ENCODE results near the gene SV2A.
A peak's percentile ranks its signal among the peaks of the same experiment; 100 is the strongest.
"Not testable (repeated sequence)": the region's sequence is repeated elsewhere in the genome, so short reads cannot be mapped to it uniquely, and the experiment has no call there.

The SV2A gene

DNA sequence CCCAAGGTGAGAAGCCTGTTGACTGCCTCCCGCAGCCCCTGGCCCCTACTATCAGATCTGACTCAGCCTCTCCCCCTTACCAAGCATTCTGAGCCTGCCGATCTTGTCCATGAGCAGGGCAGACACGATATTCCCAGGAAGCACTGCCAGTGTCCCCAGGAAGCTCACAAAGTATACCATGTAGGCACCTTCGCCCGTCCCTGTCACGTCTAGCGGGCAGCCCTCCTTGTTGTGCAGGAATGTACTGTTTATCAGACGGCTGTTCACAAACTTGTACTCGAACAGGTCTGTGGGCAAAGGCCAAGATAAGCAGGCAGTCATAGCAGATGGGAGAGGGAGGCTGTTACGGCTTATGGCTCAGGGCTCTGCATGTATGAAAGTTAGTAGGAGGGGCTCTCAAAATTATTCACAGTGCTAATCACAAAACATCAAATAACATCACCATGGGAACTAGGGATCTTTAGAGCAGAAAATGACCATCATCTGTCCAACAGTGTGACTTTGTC, 11.0 kb downstream of the SV2A start:
- H3K36me3 ChIP-seq (ENCODE audit: control insufficient read depth, insufficient read depth, low read length, severe bottlenecking): peaks cover 48% of the 10 kb centered on the region
- H3K9ac ChIP-seq (ENCODE audit: low read length): no peak overlapping the region
- no peak overlapping the region for H3K4me3 ChIP-seq (ENCODE audit: low read length)
- no peaks in the 10 kb centered on the region for H3K4me1 ChIP-seq (ENCODE audit: control insufficient read depth, insufficient read depth, low read length)
- DNase-seq (ENCODE audit: low read depth): no peak
- H3K9me3 ChIP-seq (ENCODE audit: control insufficient read depth, low read length): no peaks in the 10 kb centered on the region
- no peaks in the 10 kb centered on the region for H3K27me3 ChIP-seq (replicated peaks; ENCODE audit: control insufficient read depth, insufficient read depth, low read length)

- Histone ChIP-seq H3K4me3 (ENCODE audit: low read length) (no peak overlapping the region), H3K9ac (ENCODE audit: low read length) (no peak overlapping the region), H3K9me3 (ENCODE audit: control insufficient read depth, low read length) (no peaks in the 10 kb centered on the region), H3K4me1 (ENCODE audit: control insufficient read depth, insufficient read depth, low read length) (peaks cover 8% of the 10 kb centered on the region), H3K27me3 (replicated peaks; ENCODE audit: control insufficient read depth, insufficient read depth, low read length) (no peaks in the 10 kb centered on the region), H3K36me3 (ENCODE audit: control insufficient read depth, insufficient read depth, low read length, severe bottlenecking) (peaks cover 33% of the 10 kb centered on the region)
- DNase-seq (ENCODE audit: low read depth): no peak
Observed at GRCh38 chr1:149903836-149904491, 13.7 kb downstream of the SV2A start.

DNA sequence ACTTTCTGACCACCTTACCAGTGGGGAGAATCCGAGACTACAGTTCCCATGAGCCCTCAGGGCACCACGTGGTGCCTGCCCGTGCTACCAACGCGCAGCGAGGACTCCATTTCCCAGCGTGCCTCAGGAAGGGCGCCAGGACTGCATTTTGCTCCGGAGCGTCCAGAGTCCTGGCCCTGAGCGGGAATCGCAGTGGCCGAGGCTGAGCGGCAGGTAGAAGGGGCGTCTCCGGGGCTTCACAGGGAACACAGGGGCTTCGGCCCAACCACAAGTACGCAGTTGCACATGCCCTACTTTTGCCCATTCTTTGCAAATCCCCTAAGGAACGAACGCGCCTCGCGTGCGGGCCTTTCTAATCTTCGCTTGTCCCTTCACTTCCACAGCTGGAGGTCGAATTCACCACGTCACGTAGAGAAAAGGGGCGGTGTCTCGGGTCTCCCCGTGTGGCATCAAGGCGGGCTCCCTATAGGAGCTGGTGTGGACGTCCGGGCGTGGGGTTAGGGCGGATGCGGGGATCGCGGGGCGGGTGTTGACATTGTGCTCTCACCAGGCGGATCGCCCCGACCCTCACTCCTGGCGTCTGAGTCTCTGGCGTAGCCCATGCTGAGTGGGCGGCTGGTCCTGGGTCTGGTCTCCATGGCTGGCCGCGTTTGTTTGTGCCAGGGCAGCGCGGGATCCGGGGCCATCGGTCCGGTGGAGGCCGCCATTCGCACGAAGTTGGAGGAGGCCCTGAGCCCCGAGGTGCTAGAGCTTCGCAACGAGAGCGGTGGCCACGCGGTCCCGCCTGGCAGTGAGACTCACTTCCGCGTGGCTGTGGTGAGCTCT, 18.0 kb downstream of the SV2A start, which contains the start of gene BOLA1:
Gene BOLA1, plus strand, starts transcription at position 109 of the 825 bp plus-strand sequence. Its CDS starts 492 bp downstream, at position 601.
- DNase-seq (ENCODE audit: low read depth): peak; percentile 98
- peaks cover 8% of the 10 kb centered on the region for H3K4me1 ChIP-seq (ENCODE audit: control insufficient read depth, insufficient read depth, low read length)
- peaks cover 5% of the 10 kb centered on the region for H3K36me3 ChIP-seq (ENCODE audit: control insufficient read depth, insufficient read depth, low read length, severe bottlenecking)
- H3K4me3 ChIP-seq (ENCODE audit: low read length): peak within 1 kb of the TSS; percentile 86
- peak within 1 kb of the TSS; percentile 84 for H3K9ac ChIP-seq (ENCODE audit: low read length)
- no peaks in the 10 kb centered on the region for H3K27me3 ChIP-seq (replicated peaks; ENCODE audit: control insufficient read depth, insufficient read depth, low read length)
- H3K9me3 ChIP-seq (ENCODE audit: control insufficient read depth, low read length): no peaks in the 10 kb centered on the region

DNA sequence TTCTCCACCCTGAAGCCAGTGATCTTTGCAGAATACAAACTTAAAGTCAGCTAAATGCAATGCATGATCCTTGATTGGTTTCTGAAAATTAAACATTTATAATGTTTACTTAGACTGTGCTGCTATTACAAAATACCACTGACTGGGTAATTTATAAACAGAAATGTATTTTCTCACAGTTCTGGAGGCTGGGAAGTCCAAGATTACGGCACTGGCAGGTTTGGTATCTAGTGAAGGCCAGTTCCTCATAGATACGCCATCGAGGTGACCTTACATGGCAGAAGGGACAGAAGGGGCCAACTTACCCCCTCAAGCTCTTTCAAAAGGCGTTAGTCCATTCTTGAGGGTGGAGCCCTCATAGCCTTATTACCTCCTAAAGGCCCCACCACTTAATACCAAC, 21.1 kb downstream of the SV2A start:
- H3K9ac ChIP-seq (ENCODE audit: low read length): no peak overlapping the region
- no peak overlapping the region for H3K4me3 ChIP-seq (ENCODE audit: low read length)
- no peak for DNase-seq (ENCODE audit: low read depth)
- H3K36me3 ChIP-seq (ENCODE audit: control insufficient read depth, insufficient read depth, low read length, severe bottlenecking): no peaks in the 10 kb centered on the region
- H3K9me3 ChIP-seq (ENCODE audit: control insufficient read depth, low read length): no peaks in the 10 kb centered on the region
- peaks cover 8% of the 10 kb centered on the region for H3K4me1 ChIP-seq (ENCODE audit: control insufficient read depth, insufficient read depth, low read length)
- no peaks in the 10 kb centered on the region for H3K27me3 ChIP-seq (replicated peaks; ENCODE audit: control insufficient read depth, insufficient read depth, low read length)

GRCh38 chr1:149888999-149889289, 28.7 kb downstream of the SV2A start:
- H3K36me3 ChIP-seq (ENCODE audit: control insufficient read depth, insufficient read depth, low read length, severe bottlenecking): no peaks in the 10 kb centered on the region
- peak overlapping the region; percentile 84 for H3K9ac ChIP-seq (ENCODE audit: low read length)
- peak overlapping the region; percentile 95 for H3K4me3 ChIP-seq (ENCODE audit: low read length)
- peaks cover 20% of the 10 kb centered on the region for H3K4me1 ChIP-seq (ENCODE audit: control insufficient read depth, insufficient read depth, low read length)
- H3K27me3 ChIP-seq (replicated peaks; ENCODE audit: control insufficient read depth, insufficient read depth, low read length): no peaks in the 10 kb centered on the region
- H3K9me3 ChIP-seq (ENCODE audit: control insufficient read depth, low read length): no peaks in the 10 kb centered on the region
- peak; percentile 76 for DNase-seq (ENCODE audit: low read depth)

- peak; percentile 95 for DNase-seq (ENCODE audit: low read depth)
- Histone ChIP-seq H3K9ac (ENCODE audit: low read length) (peak overlapping the region; percentile 84), H3K36me3 (ENCODE audit: control insufficient read depth, insufficient read depth, low read length, severe bottlenecking) (no peaks in the 10 kb centered on the region), H3K27me3 (replicated peaks; ENCODE audit: control insufficient read depth, insufficient read depth, low read length) (no peaks in the 10 kb centered on the region), H3K4me1 (ENCODE audit: control insufficient read depth, insufficient read depth, low read length) (peaks cover 24% of the 10 kb centered on the region), H3K4me3 (ENCODE audit: low read length) (peak overlapping the region; percentile 95), H3K9me3 (ENCODE audit: control insufficient read depth, low read length) (no peaks in the 10 kb centered on the region)
Observed at GRCh38 chr1:149888247-149888998, 29.2 kb downstream of the SV2A start.

GRCh38 chr1:149887456-149888246, 30.0 kb downstream of the SV2A start:
- no peaks in the 10 kb centered on the region for H3K27me3 ChIP-seq (replicated peaks; ENCODE audit: control insufficient read depth, insufficient read depth, low read length)
- peak overlapping the region; percentile 95 for H3K4me3 ChIP-seq (ENCODE audit: low read length)
- H3K9ac ChIP-seq (ENCODE audit: low read length): peak overlapping the region; percentile 84
- no peaks in the 10 kb centered on the region for H3K9me3 ChIP-seq (ENCODE audit: control insufficient read depth, low read length)
- H3K4me1 ChIP-seq (ENCODE audit: control insufficient read depth, insufficient read depth, low read length): peaks cover 24% of the 10 kb centered on the region
- no peaks in the 10 kb centered on the region for H3K36me3 ChIP-seq (ENCODE audit: control insufficient read depth, insufficient read depth, low read length, severe bottlenecking)
- peak; percentile 98 for DNase-seq (ENCODE audit: low read depth)

DNA sequence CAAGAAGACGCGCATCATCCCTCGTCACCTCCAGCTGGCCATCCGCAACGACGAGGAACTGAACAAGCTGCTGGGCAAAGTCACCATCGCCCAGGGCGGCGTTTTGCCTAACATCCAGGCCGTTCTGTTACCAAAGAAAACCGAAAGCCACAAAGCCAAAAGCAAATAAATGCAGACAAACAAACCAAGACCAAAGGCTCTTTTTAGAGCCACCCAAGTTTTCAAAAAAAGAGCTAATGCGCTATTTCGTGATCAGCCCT, 30.5 kb downstream of the SV2A start:
- Histone ChIP-seq H3K4me1 (ENCODE audit: control insufficient read depth, insufficient read depth, low read length) (peaks cover 24% of the 10 kb centered on the region), H3K9ac (ENCODE audit: low read length) (peak overlapping the region; percentile 84), H3K4me3 (ENCODE audit: low read length) (peak overlapping the region; percentile 95)
- not testable (repeated sequence) for DNase-seq (ENCODE audit: low read depth); H3K27me3 ChIP-seq (replicated peaks; ENCODE audit: control insufficient read depth, insufficient read depth, low read length); H3K9me3 ChIP-seq (ENCODE audit: control insufficient read depth, low read length); H3K36me3 ChIP-seq (ENCODE audit: control insufficient read depth, insufficient read depth, low read length, severe bottlenecking)

GRCh38 chr1:149886396-149887195, 31.0 kb downstream of the SV2A start:
- Histone ChIP-seq H3K9me3 (ENCODE audit: control insufficient read depth, low read length) (no peaks in the 10 kb centered on the region), H3K4me3 (ENCODE audit: low read length) (peak overlapping the region; percentile 95)
- DNase-seq (ENCODE audit: low read depth): peak; percentile 98

DNA sequence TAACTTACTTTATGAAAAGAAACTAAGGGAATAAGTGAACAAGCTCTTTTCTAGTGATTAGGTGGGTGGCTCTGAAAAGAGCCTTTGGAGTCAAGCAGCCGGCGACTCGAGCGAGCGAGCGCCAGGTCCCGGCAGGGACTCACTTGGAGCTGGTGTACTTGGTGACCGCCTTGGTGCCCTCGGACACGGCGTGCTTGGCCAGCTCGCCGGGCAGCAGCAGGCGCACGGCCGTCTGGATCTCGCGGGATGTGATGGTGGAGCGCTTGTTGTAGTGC, 31.6 kb downstream of the SV2A start:
- not testable (repeated sequence) for H3K27me3 ChIP-seq (replicated peaks; ENCODE audit: control insufficient read depth, insufficient read depth, low read length); DNase-seq (ENCODE audit: low read depth); H3K36me3 ChIP-seq (ENCODE audit: control insufficient read depth, insufficient read depth, low read length, severe bottlenecking); H3K9me3 ChIP-seq (ENCODE audit: control insufficient read depth, low read length)
- Histone ChIP-seq H3K4me3 (ENCODE audit: low read length) (peak overlapping the region; percentile 95), H3K9ac (ENCODE audit: low read length) (peak overlapping the region; percentile 93), H3K4me1 (ENCODE audit: control insufficient read depth, insufficient read depth, low read length) (peaks cover 24% of the 10 kb centered on the region)

More at GRCh38 chr1:149886396-149887195, 31.0 kb downstream of the SV2A start:
- H3K27me3 ChIP-seq (replicated peaks; ENCODE audit: control insufficient read depth, insufficient read depth, low read length): no peaks in the 10 kb centered on the region
- H3K4me1 ChIP-seq (ENCODE audit: control insufficient read depth, insufficient read depth, low read length): peaks cover 24% of the 10 kb centered on the region
- no peaks in the 10 kb centered on the region for H3K36me3 ChIP-seq (ENCODE audit: control insufficient read depth, insufficient read depth, low read length, severe bottlenecking)
- peak overlapping the region; percentile 93 for H3K9ac ChIP-seq (ENCODE audit: low read length)

Data from adipocyte (in vitro differentiated cells).